Mesenchymal stem cell (in vitro differentiated cells and primary cell): ENCODE results near the gene RNF130.
"Not testable (repeated sequence)": the region's sequence is repeated elsewhere in the genome, so short reads cannot be mapped to it uniquely, and the experiment has no call there.

Experiments used
- DNase-seq: peaks from one replicate; pipeline ENCODE4 v3.0.0-alpha.2; 2013
- H2AFZ ChIP-seq: one replicate; pipeline ENCODE4 v1.6.1; 2013; ENCODE audit warnings: low read depth, mild to moderate bottlenecking, control low read depth, inconsistent platforms, low read length, moderate library complexity
- H2AK5ac ChIP-seq: 2 replicates; pipeline ENCODE4 v1.6.1; 2013; ENCODE audit warnings: low read length, moderate library complexity, mild to moderate bottlenecking, inconsistent platforms; ENCODE audit not compliant: severe bottlenecking
- H2BK120ac ChIP-seq: one replicate; pipeline ENCODE4 v1.6.1; 2013; ENCODE audit warnings: low read depth, mild to moderate bottlenecking, inconsistent platforms, low read length, moderate library complexity
- H2BK12ac ChIP-seq, 2 experiments: one replicate each; pipeline ENCODE4 v1.6.1; 2013; ENCODE audit warnings: inconsistent platforms in 2 of 2, low read length in 2 of 2, mild to moderate bottlenecking in 2 of 2, moderate library complexity in 2 of 2, control low read depth in 1 of 2
- H2BK15ac ChIP-seq: one replicate; pipeline ENCODE4 v1.6.1; 2013; ENCODE audit warnings: mild to moderate bottlenecking, low read depth, inconsistent platforms; ENCODE audit not compliant: poor library complexity, severe bottlenecking
- H2BK5ac ChIP-seq: 2 replicates; pipeline ENCODE4 v1.6.1; 2013; ENCODE audit warnings: low read depth, mild to moderate bottlenecking, low read length, control low read depth, inconsistent platforms; ENCODE audit not compliant: poor library complexity, severe bottlenecking
- H3K14ac ChIP-seq, 2 experiments: one replicate each; pipeline ENCODE4 v1.6.1; 2013; ENCODE audit warnings: inconsistent platforms in 2 of 2, low read length in 2 of 2, control low read depth in 1 of 2, mild to moderate bottlenecking in 1 of 2, moderate library complexity in 1 of 2
- H3K18ac ChIP-seq, 2 experiments: one replicate each; pipeline ENCODE4 v1.6.1; 2013; ENCODE audit warnings: inconsistent platforms in 2 of 2, low read length in 2 of 2, control low read depth in 1 of 2, low read depth in 1 of 2, mild to moderate bottlenecking in 1 of 2
- H3K23ac ChIP-seq, 2 experiments: one replicate each; pipeline ENCODE4 v1.6.1; 2013; ENCODE audit warnings: inconsistent platforms in 2 of 2, low read length in 2 of 2, mild to moderate bottlenecking in 2 of 2, moderate library complexity in 2 of 2, control low read depth in 1 of 2
- H3K27ac ChIP-seq: 2 replicates; pipeline ENCODE4 v1.5.1; 2013; ENCODE audit warnings: mild to moderate bottlenecking, moderate library complexity, low read length, control low read depth, inconsistent platforms; ENCODE audit not compliant: poor library complexity, severe bottlenecking
- H3K27me3 ChIP-seq, 2 experiments: 2 replicates each; pipeline versions ENCODE4 v1.6.1 to v1.7.0; 2013; ENCODE audit warnings: low read length in 2 of 2, mild to moderate bottlenecking in 2 of 2, moderate library complexity in 2 of 2, control low read depth in 1 of 2, inconsistent platforms in 1 of 2; ENCODE audit not compliant: control insufficient read depth in 1 of 2, insufficient read depth in 1 of 2
- H3K36me3 ChIP-seq, 2 experiments: 2 replicates each; pipeline versions ENCODE4 v1.6.1 to v1.7.0; 2013; ENCODE audit warnings: low read length in 2 of 2, control low read depth in 1 of 2, inconsistent platforms in 1 of 2, low read depth in 1 of 2, mild to moderate bottlenecking in 1 of 2; ENCODE audit not compliant: insufficient read depth in 2 of 2, control insufficient read depth in 1 of 2
- H3K4ac ChIP-seq, 2 experiments: one replicate each; pipeline ENCODE4 v1.6.1; 2013; ENCODE audit warnings: inconsistent platforms in 2 of 2, low read length in 2 of 2, mild to moderate bottlenecking in 2 of 2, moderate library complexity in 2 of 2, control low read depth in 1 of 2, low read depth in 1 of 2
- H3K4me1 ChIP-seq: 2 replicates; pipeline ENCODE4 v1.6.1; 2013; ENCODE audit warnings: low read depth, low read length, control low read depth; ENCODE audit not compliant: control insufficient read depth, insufficient read depth
- H3K4me2 ChIP-seq: 2 replicates; pipeline ENCODE4 v1.6.1; 2013; ENCODE audit warnings: low read length, mild to moderate bottlenecking, inconsistent platforms; ENCODE audit not compliant: poor library complexity, severe bottlenecking
- H3K4me3 ChIP-seq, 2 experiments: 2 replicates each; pipeline versions ENCODE4 v1.5.1 to v1.7.0; 2013; ENCODE audit warnings: low read length in 2 of 2, mild to moderate bottlenecking in 2 of 2, control low read depth in 1 of 2, low read depth in 1 of 2; ENCODE audit not compliant: insufficient read depth in 1 of 2
- H3K79me1 ChIP-seq: replicated peaks from 2 replicates; pipeline ENCODE4 v1.6.1; 2013; ENCODE audit warnings: mild to moderate bottlenecking, control low read depth, low read length, inconsistent platforms; ENCODE audit not compliant: poor library complexity, severe bottlenecking
- H3K9ac ChIP-seq: 2 replicates; pipeline ENCODE4 v1.7.0; 2013; ENCODE audit warnings: mild to moderate bottlenecking, low read length, moderate library complexity
- H3K9me3 ChIP-seq: 2 replicates; pipeline ENCODE4 v1.7.0; 2013; ENCODE audit warnings: mild to moderate bottlenecking, low read length; ENCODE audit not compliant: control insufficient read depth
- H4K8ac ChIP-seq: one replicate; pipeline ENCODE4 v1.6.1; 2013; ENCODE audit warnings: inconsistent platforms, mild to moderate bottlenecking, low read length, moderate library complexity
- H4K91ac ChIP-seq: one replicate; pipeline ENCODE4 v1.6.1; 2013; ENCODE audit warnings: mild to moderate bottlenecking, low read length, inconsistent platforms
- WGBS: methylation state at CpG from one replicate; pipeline ENCODE4 v1.1.7; 2013; ENCODE audit warnings: mixed read lengths; 5-methylcytosine and 5-hydroxymethylcytosine counted together

RNF130 gene

DNA sequence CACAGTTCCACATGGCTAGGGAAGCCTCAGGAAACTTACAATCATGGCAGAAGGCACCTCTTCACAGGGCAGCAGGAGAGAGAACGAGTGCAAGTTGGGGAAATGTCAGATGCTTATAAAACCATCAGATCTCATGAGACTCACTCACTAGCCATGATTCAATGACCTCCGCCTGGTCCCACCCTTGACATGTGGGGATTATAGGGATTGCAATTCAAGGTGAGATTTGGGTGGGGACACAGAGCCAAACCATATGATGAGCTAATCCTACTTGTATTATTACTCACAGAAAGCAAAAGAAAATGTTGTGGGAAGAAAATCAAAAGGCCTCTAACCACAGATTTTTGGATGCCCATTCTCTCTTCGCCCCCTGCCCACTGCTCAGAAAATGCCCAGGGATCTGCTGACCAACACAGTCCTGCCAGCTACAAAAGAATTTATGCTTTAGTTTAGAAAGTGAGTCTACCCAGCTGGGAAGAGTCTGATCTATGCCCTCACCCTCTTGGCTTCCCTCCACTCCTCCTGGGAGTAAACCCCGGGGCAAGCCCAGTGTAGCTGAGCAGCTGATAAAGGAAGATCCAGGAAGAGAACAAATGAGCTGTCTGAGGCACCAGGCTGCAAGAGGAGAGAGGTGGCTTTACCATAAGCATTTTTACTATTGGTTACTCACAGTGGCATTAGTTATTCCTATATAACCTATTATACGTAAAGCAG, 53.1 kb downstream of the RNF130 start:
- no peak overlapping the region for H3K27ac ChIP-seq
- no peaks in the 10 kb centered on the region for H3K9me3 ChIP-seq
- no peak overlapping the region for H2BK120ac ChIP-seq
- H3K9ac ChIP-seq, result no peak overlapping the region
- no peak overlapping the region for H2AFZ ChIP-seq
- H3K4me2 ChIP-seq, result no peak overlapping the region
- H2BK15ac ChIP-seq, result no peak overlapping the region
- no peak overlapping the region for H3K18ac ChIP-seq
- H4K8ac ChIP-seq, result no peak overlapping the region
- no peak overlapping the region for H3K14ac ChIP-seq
- H3K4ac ChIP-seq, result no peak overlapping the region
- H2BK5ac ChIP-seq, result no peak overlapping the region
- 100% methylated on average over 2 of the region's 5 CpGs for WGBS
- H2BK12ac ChIP-seq, result no peak overlapping the region
- no peak overlapping the region for H3K4me3 ChIP-seq
- DNase-seq, result no peak
- no peak overlapping the region for H4K91ac ChIP-seq
- no peak overlapping the region for H2AK5ac ChIP-seq
- H3K23ac ChIP-seq, result no peak overlapping the region
- H3K4me1 ChIP-seq, result no peaks in the 10 kb centered on the region
- H3K79me1 ChIP-seq, result peaks cover 25% of the 10 kb centered on the region
- no peaks in the 10 kb centered on the region for H3K27me3 ChIP-seq
- peaks cover 4 to 10% of the 10 kb centered on the region in 2 experiments for H3K36me3 ChIP-seq

DNA sequence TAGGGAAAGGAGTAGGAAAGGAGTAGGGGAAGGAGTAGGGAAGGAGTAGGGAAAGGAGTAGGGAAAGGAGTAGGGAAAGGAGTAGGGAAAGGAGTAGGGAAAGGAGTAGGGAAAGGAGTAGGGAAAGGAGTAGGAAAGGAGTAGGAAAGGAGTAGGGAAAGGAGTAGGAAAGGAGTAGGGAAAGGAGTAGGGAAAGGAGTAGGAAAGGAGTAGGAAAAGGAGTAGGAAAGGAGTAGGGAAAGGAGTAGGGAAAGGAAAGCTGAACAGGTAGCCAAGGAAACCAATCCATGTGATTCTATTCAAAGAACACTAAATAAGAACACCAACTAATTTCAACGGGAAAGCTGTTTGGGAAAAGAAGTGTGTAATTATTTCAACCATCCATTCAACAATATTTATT, 56.0 kb downstream of the RNF130 start:
- not testable (repeated sequence) for H2BK12ac ChIP-seq, H4K8ac ChIP-seq, H3K9me3 ChIP-seq, H2BK15ac ChIP-seq, H2AK5ac ChIP-seq, H2BK120ac ChIP-seq, H2BK5ac ChIP-seq, H4K91ac ChIP-seq, H3K27me3 ChIP-seq, H3K23ac ChIP-seq, H3K9ac ChIP-seq, H3K14ac ChIP-seq, H3K4ac ChIP-seq, DNase-seq, H3K27ac ChIP-seq, H3K4me1 ChIP-seq, H3K4me2 ChIP-seq, H3K18ac ChIP-seq, H2AFZ ChIP-seq, H3K4me3 ChIP-seq
- no CpG with 5 or more reads among the region's 1 CpG for WGBS
- Histone ChIP-seq H3K79me1 (peaks cover 18% of the 10 kb centered on the region), H3K36me3 (peaks cover 7 to 25% of the 10 kb centered on the region in 2 experiments)

DNA sequence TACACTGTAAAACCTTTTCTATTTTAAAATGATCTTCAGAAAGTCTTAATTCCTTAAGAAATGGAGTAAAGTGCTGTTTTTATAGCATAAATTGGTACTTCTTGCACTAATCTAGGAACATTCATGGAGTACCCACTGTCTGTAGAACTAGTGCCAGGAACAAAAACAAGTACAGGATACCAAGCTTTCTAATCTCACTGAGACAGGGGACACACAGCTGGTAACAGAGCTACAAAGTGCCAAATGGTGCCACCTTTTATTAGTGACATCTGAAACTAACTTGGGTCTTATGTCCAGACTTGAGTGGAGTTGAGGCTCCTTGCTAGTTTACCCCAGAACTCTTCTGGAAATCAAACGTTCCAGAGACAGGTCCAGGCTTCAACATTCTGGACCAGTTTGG, 57.9 kb downstream of the RNF130 start:
- no peak overlapping the region for H2AK5ac ChIP-seq
- WGBS, result 73% methylated on average over 1 of the region's 1 CpG
- H3K4ac ChIP-seq, result no peak overlapping the region
- H3K4me3 ChIP-seq, result no peak overlapping the region
- H3K9me3 ChIP-seq, result no peaks in the 10 kb centered on the region
- no peaks in the 10 kb centered on the region for H3K4me1 ChIP-seq
- no peak overlapping the region for H4K8ac ChIP-seq
- no peak overlapping the region for H2BK15ac ChIP-seq
- H3K18ac ChIP-seq, result no peak overlapping the region
- H3K79me1 ChIP-seq, result peaks cover 10% of the 10 kb centered on the region
- H4K91ac ChIP-seq, result no peak overlapping the region
- H3K23ac ChIP-seq, result no peak overlapping the region
- no peak overlapping the region for H2AFZ ChIP-seq
- H2BK5ac ChIP-seq, result no peak overlapping the region
- peaks cover 0 to 22% of the 10 kb centered on the region in 2 experiments for H3K36me3 ChIP-seq
- no peaks in the 10 kb centered on the region for H3K27me3 ChIP-seq
- no peak overlapping the region for H3K27ac ChIP-seq
- no peak overlapping the region for H3K14ac ChIP-seq
- H3K4me2 ChIP-seq, result no peak overlapping the region
- no peak overlapping the region for H2BK12ac ChIP-seq
- H2BK120ac ChIP-seq, result no peak overlapping the region
- no peak for DNase-seq
- no peak overlapping the region for H3K9ac ChIP-seq

DNA sequence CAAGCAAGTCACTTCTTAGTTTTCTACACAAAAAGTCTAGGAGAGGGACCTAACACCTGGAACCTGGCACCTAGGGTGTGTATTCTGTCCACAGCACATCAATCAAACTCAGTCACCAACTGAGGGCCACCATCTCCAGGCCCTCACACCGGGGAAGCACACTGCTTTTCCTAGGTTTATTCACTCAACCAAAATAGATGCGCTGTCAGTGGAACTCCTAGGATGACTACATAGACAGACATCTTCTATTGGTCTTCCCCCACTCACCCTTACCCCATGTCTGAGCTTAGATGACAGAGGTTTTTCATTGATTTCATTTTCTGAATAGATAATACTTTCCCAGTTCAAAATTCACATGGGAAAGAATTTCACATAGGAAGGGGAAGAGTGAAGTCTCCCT, 59.2 kb downstream of the RNF130 start:
- Histone ChIP-seq H3K4me2 (no peak overlapping the region), H3K4ac (no peak overlapping the region), H2AFZ (no peak overlapping the region), H3K27ac (no peak overlapping the region), H3K14ac (no peak overlapping the region), H3K18ac (no peak overlapping the region), H4K91ac (no peak overlapping the region), H2BK12ac (no peak overlapping the region), H3K36me3 (peaks cover 0 to 22% of the 10 kb centered on the region in 2 experiments), H3K9ac (no peak overlapping the region), H3K23ac (no peak overlapping the region), H3K4me3 (no peak overlapping the region), H4K8ac (no peak overlapping the region), H3K4me1 (peaks cover 3% of the 10 kb centered on the region), H3K27me3 (no peaks in the 10 kb centered on the region), H2BK120ac (no peak overlapping the region), H2BK15ac (no peak overlapping the region), H2BK5ac (no peak overlapping the region), H2AK5ac (no peak overlapping the region), H3K9me3 (no peaks in the 10 kb centered on the region), H3K79me1 (peaks cover 11% of the 10 kb centered on the region)
- WGBS, result 61% methylated on average over 2 of the region's 2 CpGs
- DNase-seq, result no peak
